Measurements from ENCODE around the gene MDP1.
"Not testable (repeated sequence)": the region's sequence is repeated elsewhere in the genome, so short reads cannot be mapped to it uniquely, and the experiment has no call there.

The MDP1 gene

DNA sequence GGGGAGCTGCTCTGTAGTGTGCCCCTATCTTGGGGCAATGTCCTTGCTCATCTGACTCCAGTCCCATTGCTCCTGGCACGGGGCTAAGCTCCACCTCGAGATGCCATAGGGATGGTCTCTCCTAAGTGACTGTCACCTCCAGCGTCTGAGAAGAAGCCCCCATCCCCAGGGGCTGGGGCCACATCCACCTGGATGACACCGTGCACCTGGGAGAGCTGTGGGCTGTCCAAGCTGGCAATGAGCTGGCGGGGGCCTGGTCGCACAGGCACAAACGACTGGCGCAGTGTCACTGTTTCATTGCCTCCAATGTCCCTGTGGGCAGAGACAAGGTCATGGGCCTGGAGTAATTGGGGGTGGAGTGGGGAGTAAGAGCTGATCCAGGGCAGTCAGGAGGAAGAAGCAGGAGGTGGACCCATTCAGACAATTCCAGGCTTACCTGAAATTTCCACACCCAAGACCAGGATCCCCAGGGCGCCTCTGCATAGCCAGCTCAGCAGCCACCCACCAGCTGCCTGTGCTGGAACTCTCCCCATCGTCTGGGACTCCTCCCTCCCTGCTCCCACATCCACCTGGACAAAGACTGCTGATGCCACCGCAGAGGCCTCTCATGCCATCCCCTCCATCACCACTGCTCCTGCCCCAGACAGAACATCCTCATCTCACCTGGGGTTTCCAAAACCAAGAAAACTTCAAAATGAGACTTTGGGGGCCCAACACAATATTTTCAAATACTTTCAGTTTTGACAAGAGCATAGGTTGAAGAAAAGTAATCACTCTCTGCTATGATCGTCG, 33.6 kb upstream of the MDP1 start:
- no peak for DNase-seq

DNA sequence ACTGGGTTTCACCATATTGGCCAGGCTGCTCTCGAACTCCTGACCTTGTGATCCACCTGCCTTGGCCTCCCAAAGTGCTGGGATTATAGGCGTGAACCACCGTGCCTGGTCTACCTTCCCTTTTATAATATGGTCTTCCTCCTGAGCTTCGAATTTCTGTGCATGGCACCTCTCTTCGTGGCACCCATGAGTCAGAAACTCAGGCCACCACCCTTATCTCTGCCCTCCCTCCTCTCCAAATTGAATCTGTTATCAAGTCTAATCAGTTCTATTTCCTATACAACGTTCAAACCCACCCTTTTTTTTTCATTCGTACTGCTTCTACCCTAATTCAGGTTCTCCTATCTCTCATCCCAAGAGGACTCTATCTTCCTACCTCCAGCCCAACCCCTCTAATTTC, 31.6 kb upstream of the MDP1 start:
- DNase-seq, result no peak

DNA sequence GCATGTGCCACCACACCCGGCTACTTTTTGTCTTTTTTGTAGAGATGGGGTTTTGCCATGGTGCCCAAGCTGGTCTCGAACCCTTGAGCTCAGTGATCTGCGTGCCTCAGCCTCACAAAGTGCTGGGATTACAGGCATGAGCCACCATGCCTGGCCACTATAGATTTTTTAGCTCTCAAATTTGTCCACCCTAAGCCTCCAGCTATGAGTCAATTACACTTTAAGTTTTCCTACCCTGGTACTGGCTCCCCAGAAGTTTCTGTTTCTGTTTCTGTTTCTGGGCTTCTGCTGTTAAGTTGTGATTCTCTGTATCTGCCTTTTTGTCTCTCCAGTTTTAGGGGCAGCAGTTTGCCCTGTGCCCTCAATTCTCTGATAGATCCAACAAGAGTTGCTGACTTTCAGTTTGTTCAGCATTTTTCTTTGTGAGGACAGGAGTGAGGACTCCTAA, 30.9 kb upstream of the MDP1 start:
- DNase-seq, result no peak

DNA sequence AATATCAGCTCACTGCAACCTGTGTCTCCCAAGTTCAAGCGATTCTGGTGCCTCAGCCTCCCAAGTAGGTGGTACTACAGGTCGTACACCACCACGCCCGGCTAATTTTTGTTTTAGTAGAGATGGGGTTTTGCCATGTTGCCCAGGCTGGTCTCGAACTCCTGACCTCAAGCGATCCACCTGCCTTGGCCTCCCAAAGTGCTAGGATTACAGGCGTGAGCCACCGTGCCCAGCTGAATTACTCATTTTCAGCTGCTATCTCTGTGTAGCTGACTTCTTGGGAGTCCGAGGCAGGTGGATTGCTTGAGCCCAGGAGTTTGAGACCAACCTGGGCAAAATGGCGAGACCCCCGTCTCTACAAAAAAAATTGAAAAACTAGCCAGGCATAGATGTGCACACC, 29.5 kb upstream of the MDP1 start:
- not testable (repeated sequence) for DNase-seq

DNA sequence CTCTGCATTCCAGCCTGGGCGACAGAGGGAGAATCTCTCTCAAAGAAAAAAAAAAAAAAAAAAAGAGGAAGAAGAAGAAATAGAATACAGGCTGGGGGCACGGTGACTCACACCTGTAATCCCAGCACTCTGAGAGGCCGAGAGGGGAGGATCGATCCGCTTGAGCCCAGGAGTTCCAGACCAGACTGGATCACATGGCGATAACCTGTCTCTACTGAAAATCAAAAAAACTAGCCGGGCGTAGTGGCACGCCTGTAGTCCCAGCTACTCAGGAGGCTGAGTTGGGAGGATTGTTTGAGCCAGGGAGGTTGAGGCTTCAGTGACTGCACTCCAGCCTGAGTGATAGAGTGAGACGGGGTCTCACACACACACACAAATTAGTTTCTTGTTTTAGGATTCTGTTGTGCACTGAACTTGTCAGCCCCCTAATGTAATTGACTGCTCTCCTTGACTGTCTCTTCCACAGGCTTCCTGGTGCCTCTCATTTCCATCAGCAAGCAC, 27.5 kb upstream of the MDP1 start:
- DNase-seq, result no peak

DNA sequence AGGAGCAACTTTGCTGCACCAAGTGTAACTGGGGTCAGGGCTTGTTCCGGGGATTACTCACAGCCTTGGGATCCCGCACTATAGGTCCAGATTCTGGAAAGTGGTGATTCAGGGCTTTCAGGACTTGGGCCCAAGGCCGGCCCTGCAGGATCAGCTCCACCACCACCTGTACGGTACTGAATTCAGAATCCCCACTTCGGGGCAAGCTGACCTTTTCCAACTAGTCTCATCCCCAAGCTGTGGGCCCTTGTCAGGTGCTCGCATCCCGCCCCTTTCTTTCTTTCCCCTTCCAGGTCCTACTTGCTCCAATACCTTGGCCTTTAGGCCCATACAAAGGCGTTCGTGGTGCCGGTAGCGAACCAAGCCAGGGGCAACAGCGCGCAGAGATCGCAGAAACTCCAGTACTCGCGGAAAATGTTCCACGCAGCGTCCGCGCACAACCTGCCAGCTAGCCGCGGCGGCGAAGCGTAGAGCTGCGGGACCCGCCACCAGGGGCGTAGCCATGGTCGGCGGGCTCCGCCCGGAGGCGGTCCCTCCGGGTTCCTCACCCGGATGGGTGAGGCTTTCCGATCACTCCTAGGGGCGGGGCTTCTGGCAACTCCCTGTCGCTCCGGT, 26.1 kb upstream of the MDP1 start:
- peak; percentile 99 for DNase-seq

DNA sequence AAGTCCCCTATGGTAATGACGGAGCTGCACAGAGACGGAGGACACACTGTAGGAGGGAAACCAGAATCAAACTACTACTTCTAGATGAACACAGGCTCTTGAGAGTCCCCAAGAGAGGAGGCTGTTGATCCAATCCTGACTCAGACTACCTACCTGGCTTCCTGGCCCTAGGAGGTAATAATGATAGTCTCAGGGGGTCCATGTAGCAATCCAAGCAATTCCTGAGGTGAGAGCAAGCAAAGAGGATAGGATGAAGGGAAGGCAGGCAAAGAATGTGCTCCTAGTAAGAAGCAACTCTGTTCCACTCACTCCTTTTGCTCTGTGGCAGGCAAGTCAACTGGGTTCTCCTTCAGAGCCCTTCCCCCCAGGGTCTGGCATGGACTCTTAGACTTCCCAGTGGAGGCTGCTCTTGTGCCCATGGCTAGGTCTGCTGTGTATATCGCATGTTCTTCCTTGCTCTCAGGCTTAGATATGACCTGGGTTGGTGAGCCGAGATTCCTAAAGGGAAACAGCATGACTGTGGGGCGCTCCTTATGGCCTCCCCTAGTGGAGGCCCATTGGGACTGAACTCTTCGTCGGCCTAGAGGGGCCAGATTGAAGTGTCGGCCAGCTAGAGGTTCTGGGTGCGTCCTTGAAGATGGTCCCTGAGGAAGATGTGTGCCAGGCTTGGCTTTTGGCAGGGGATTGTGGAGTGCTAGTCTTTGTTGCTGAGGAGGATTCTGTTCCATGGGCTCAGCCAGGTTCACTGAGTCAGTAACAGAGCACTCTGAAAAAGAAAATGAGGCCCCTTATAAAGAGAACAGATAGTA, 24.4 kb upstream of the MDP1 start:
- no peak for DNase-seq

DNA sequence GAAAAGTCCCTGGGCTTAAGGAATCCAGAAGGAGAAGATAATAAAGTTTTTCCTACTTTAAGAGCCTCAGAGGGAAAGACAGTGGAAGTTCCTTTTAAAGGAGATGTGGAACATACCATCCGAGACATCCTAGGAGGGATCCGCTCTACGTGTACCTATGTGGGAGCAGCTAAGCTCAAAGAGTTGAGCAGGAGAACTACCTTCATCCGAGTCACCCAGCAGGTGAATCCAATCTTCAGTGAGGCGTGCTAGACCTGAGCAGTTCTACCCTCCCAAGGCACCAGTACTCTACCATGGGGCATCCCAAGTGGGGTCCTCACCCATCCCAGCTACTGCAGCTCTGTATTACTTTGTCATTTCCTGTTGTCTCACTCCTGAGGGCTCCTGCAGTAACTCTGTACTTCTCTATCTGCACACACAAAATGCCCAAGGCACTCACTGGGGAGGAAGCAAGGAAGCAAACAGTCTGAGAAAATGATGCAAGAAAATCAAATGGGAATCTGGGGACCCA, 22.7 kb upstream of the MDP1 start:
- no peak for DNase-seq

DNA sequence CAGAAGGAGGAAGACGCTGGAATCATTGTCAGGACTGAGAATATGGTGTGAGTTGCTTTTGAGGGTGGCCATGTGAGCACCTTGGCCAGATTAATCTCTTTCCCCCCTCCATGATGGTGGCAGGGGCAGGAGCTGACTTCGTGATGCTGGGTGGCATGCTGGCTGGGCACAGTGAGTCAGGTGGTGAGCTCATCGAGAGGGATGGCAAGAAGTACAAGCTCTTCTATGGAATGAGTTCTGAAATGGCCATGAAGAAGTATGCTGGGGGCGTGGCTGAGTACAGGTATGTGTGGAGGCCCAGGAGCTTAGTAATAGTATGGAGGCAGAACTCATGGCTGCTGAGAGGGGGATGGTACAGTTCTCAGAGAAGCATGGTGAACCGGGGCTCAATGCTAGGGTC, 22.3 kb upstream of the MDP1 start:
- no peak for DNase-seq

DNA sequence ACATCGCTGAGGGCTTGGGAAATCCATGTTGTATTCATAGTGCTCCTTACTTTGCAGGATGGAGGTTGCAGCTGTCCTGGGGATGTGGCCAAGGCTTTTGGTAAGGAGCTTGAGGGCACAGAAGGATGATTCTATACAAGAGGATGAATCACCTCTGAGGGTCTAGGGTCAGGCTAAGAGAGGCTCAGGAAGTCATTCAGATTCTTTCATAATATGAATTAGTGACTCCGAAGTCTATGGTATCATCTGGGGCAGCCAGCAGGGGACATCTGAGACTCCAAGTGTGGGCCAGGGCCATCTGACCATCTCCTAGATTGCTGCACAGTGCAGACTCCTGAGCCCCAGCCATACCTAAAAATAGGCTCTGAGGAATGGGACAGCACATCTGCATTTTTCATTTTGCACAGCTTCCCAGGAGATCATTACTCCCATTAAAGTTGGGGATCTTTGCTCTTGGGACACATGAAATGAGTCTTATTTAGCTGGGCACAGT, 21.6 kb upstream of the MDP1 start:
- no peak for DNase-seq

DNA sequence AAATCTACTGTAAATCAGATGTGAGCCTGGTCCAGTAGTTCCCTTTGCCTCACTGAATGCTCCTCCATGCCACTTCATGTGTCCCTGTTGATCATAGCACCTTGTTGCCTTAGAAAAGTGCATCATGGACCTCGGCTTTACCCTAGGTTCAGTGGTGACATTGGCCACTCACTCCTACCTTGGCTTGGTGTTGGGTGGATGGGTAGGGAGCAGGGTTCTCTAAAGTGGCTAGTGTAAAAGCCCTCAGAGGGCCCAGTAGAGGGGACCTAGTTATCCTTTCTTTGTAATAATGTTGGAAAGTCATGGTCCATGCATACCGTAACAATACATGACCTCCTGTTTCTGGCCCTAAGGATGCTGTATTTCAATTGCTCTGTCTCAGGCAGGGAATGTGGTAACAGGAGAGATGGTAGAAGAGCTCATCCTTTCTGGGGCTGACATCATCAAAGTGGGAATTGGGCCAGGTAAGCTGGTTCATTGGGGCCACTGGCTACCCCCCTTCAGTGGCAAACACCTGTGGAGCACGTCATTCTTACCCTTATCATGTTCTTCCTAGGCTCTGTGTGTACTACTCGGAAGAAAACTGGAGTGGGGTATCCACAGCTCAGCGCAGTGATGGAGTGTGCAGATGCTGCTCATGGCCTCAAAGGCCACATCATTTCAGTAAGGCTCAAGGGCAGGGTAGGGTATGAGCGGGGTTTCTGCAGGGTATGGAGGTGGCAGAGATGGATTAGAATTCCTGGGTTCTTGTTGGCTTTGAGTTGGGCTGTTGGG, 21.0 kb upstream of the MDP1 start:
- DNase-seq, result no peak

DNA sequence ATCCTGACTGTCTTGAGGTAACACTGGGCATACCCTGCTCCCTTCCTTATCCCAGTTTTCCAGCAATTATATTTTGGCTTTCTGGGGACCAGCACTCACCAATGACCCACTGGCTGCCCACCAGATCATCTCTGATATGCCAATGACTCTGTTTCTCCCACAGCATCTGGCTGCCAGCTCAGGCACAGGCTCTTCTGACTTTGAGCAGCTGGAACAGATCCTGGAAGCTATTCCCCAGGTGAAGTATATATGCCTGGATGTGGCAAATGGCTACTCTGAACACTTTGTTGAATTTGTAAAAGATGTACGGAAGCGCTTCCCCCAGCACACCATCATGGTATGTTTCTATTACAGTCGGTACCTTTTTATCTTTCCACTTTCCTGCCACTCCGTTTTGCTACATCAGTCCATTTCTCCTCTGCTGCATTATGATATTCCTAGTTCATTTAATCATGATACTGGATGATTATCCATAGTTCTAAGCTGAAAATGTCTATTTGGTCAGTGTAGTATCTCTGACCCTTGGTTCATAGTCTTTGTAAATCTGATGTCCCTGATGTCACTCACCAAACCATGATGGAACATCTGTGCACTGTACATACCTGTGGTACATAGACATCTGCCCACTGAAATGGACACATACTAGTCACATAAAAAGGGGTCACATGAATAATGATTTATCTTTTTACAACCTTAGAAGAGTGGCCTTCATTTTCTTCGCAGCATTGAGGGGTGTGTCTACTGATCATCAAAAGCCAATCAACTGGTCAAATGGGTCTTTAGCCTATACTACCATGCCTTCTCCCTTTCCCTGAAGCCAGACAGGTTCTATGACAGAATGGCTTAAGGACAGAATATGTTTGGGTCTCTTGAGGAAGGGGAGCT, 20.2 kb upstream of the MDP1 start:
- no peak for DNase-seq

DNA sequence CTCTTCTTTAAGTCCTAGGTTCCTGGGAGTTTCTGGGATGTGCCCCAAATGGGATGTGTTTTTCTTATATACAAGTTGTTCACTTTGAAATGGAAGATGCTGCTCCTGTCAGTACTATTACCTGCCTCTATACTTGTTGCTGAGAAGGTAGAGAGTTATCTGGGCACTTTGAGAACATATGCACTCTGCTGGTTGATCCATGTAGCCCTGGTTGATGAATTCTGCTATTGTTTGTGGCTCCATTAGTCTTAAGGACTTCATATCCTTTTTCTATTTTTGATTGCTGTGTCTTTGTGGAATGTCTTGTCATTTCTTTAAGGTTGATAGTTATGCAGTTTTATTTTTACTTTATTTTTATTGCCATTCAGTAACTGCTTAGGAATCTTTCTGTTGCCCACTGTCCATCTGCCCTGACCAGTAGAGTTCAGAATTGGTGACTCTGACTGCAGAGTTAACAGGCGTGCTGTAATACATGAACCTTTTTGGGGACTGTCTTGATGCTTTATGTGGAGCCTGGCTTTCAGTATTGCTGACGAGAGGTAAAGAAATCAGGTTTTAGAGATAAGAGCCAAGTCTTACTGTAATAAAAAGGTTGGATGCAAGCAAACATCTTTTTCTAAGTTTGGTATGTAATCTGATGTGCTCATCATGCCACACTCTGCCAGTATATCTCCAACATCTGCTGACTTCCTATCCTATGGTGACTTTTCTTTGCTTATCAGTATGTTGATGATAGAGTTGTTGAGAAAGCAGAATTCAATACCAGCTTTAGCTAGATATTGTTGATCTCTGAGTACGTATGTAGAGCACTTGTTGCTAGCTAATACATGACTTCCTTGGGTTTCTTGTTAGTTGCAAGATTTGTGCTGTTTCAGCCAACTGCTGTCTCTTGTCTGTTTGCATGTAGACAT, 18.5 kb upstream of the MDP1 start:
- no peak for DNase-seq

DNA sequence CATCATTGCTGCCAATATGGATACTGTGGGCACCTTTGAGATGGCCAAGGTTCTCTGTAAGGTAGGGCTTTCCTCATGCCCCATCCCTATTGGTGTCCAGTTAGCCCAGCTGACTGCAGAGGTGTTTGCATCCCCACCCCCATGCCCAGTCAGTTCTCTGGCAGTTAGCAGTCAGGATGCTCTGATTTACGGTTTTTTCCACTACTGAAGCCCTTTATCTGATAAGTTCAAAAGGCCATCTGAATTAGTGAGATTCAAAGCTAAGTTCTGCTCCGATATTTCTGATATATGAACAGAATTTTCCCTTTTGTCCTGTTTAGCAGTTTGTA, 17.6 kb upstream of the MDP1 start:
- DNase-seq, result no peak

DNA sequence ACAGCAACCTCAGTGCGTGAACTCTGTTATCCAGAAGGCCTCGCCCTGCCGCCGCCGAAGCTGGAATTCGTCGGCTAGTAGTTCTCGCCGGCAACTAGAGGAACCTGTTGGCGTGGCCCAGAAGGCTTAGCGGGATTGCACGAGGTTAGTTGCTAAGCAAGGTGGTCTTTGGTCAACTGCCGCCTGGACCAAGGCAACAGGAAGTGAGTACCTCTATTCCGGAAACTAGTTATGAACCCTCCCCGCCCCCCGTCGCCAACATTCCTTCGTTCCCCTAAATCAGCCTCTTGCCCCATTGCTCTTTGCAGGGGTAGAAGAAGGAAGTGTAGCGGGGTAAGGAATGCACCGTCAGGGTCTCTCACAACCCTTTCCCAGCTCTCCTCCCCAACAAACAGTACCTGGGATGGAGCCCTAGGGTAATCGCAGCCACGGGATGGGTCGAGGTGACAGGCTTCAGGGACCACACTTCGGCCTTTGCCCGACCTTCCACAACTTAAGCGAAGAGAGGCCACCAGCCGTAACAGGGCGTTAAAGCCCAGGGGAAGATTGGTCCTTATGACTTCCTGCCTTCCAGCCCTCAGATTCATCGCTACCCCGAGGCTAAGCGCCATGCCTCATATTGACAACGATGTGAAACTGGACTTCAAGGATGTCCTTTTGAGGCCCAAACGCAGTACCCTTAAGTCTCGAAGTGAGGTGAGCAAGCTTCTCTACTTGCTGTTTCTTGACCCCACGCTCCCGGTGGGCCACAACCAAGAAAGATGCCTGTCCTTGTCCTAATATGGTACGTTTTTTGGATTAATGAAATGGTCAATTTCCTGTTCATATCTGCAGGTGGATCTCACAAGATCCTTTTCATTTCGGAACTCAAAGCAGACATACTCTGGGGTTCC, 17.0 kb upstream of the MDP1 start, which contains the start of gene GMPR2:
Gene GMPR2 (plus strand): TSS at position 285 of the 893 bp plus-strand sequence. CDS start 325 bp downstream, at position 610.
- DNase-seq, result no peak

DNA sequence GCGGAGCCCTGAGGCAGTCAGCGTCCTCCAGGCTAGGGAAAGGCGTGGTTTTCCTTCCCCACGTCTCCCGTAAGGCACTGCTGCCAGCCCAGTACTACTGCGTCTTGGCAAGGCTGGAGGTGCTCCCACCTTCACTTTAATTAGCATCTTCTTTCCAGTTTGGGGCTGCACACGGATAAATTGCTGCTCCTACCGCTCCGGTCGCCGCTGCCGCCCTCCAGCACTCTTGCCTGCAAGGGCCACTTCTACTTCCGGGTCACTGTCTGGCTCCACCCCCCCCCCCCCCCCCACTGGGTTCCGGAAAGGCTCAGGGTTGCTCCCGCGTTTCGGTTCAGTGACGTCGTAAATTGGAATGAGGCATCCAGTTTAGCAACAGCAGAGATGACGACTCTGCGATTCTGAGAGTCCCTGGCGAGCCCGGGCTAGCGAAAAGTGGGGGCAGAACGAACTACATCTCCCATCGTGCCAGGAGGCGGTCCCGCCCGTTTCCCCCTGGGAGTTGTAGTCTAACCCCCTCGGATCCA, 16.3 kb upstream of the MDP1 start, which contains the start of gene NEDD8:
Gene NEDD8 (minus strand): TSS at position 247 of the 524 bp plus-strand sequence. CDS start 100 bp downstream, at position 147.
- peak; percentile 99 for DNase-seq

DNA sequence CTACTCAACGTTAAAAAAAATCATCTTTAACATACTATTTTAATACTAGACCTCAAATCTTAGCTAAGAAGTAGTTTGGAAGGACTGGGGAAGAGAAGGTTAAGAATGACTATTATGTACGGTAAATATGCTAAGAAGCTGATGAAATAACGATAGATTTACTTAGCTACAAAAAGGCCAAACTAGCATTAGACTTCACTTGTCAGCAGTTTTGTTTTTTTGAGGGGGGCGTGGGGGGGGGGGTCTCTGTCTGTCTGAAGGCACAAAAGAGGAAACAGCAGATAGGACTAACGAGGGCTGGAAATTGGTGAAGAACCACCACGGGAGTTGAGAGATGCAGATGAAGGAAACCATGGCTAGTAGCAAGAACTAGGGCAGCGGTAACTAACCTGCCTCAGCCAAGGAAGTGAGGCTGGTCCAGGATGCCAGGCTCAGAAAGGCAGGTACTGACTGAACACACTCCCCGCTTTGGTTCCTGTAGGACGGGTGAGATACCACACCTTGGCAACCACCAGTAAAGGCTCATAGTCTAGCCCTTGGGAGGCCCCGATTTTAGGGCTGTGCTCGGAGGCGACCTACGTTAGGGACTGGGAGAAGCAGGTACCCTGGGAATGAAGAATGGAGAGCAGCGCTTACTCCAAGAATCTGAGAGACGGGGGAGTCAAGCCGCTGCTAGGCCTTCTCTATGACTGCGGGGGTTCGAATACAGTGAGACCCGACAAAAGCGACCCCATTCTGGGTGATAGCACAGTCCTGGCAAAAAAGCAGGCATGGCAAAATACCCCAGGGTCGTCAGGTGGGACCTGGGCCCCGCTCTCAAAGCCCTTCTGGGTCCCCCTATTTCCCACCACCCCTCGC, 15.6 kb upstream of the MDP1 start:
- no peak for DNase-seq

DNA sequence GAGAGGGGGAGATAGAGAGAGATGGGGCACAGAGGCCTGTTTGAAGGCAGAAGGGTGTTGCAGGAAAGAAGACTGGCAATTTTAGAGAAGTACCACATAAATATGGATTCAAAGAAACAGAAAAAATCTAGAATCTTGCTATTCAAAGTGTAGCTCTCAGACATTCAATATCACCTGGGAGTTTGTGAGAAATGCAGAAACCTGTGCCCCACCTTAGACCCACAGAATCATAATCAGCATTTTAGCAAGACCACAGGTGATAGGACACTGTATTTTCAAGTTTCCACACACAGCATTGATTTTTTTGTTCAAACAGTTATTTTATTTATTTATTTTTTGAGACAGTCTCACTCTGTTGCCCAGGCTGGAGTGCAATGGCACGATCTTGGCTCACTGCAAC, 13.0 kb upstream of the MDP1 start:
- no peak for DNase-seq

All from retina (tissue), 1 donor.